H1 (cell line): ENCODE data around the gene CACNG5. TPM values are rescaled to one million over a fixed set of nuclear protein-coding genes. Genes with fewer than 3 reads are reported as not detected.

Experiments
- CTCF ChIA-PET: fragments of 300-600 bp; sonication (Branson Sonifier 250); formaldehyde crosslinking; loops from one replicate; lab custom pipeline; 2021; ENCODE audit not compliant: partially characterized antibody; lab: Charles Lee
- POLR2A ChIA-PET: fragments of 300-600 bp; sonication (Branson Sonifier 250); formaldehyde crosslinking; loops from one replicate; lab custom pipeline; 2021; ENCODE audit warnings: inconsistent platforms; ENCODE audit not compliant: partially characterized antibody; lab: Charles Lee
- DNase-seq, 2 experiments: peaks; one replicate each; pipeline versions ENCODE4 v3.0.0 to v3.0.0-alpha.2; 2010 to 2022; ENCODE audit warnings: low spot score in 2 of 2, low read depth in 1 of 2, mixed read lengths in 1 of 2
- FAIRE-seq: peaks from 2 replicates; lab custom pipeline; 2011; peaks lifted over from hg19 to GRCh38; lab: Jason Lieb, UNC
- H2AFZ ChIP-seq: 2 replicates; pipeline ENCODE4 v1.8.1; 2012; ENCODE audit warnings: low read length, inconsistent platforms
- H2AK5ac ChIP-seq: 2 replicates; pipeline ENCODE4 v1.6.1; 2013; ENCODE audit warnings: low read depth, low read length
- H2BK120ac ChIP-seq: replicated peaks from 2 replicates; pipeline ENCODE3; 2013; ENCODE audit warnings: low read depth, low read length, inconsistent platforms
- H2BK12ac ChIP-seq: 2 replicates; pipeline ENCODE4 v1.6.1; 2013; ENCODE audit warnings: low read depth, low read length
- H2BK15ac ChIP-seq: 2 replicates; pipeline ENCODE4 v1.6.1; 2013; ENCODE audit warnings: low read length
- H2BK20ac ChIP-seq: 2 replicates; pipeline ENCODE4 v1.6.1; 2013; ENCODE audit warnings: low read length
- H2BK5ac ChIP-seq: 2 replicates; pipeline ENCODE4 v1.6.1; 2013; ENCODE audit warnings: low read depth, low read length
- H3K14ac ChIP-seq: 2 replicates; pipeline ENCODE4 v1.6.1; 2013; ENCODE audit warnings: inconsistent platforms; ENCODE audit not compliant: insufficient read length
- H3K18ac ChIP-seq: 2 replicates; pipeline ENCODE4 v1.6.1; 2013; ENCODE audit warnings: low read length; ENCODE audit errors: extremely low read depth
- H3K23ac ChIP-seq: 2 replicates; pipeline ENCODE4 v1.6.1; 2013; ENCODE audit warnings: inconsistent platforms; ENCODE audit not compliant: insufficient read length
- H3K23me2 ChIP-seq: 2 replicates; pipeline ENCODE4 v1.6.1; 2013; ENCODE audit warnings: low read depth, low read length
- H3K27ac ChIP-seq: 2 replicates; pipeline ENCODE4 v1.6.1; 2011; ENCODE audit warnings: low read depth, low read length, inconsistent platforms
- H3K27me3 ChIP-seq, 4 experiments: replicated peaks in 1 of 4; 1 replicate in 1 of 4; 2 replicates in 3 of 4; pipeline versions ENCODE4 v1.6.1 to v1.8.1; 2011 to 2013; ENCODE audit warnings: low read length in 3 of 4, mild to moderate bottlenecking in 3 of 4, inconsistent platforms in 2 of 4, mixed read lengths in 2 of 4, moderate library complexity in 1 of 4; ENCODE audit not compliant: control insufficient read depth in 3 of 4, insufficient read depth in 3 of 4; ENCODE audit errors: extremely low read depth in 1 of 4
- H3K36me3 ChIP-seq, 4 experiments: 2 replicates each; pipeline versions ENCODE4 v1.6.1 to v1.8.1; 2011 to 2013; ENCODE audit warnings: mild to moderate bottlenecking in 4 of 4, low read length in 3 of 4, moderate library complexity in 2 of 4, control low read depth in 1 of 4, inconsistent platforms in 1 of 4; ENCODE audit not compliant: insufficient read depth in 4 of 4, control insufficient read depth in 2 of 4
- H3K4ac ChIP-seq: replicated peaks from 2 replicates; pipeline ENCODE3; 2013; ENCODE audit warnings: low read length, low read depth, mixed read lengths, inconsistent platforms; ENCODE audit not compliant: insufficient read length
- H3K4me1 ChIP-seq, 4 experiments: replicated peaks in 1 of 4; 1 replicate in 1 of 4; 2 replicates in 3 of 4; pipeline versions ENCODE4 v1.6.1 to v1.8.1; 2011 to 2013; ENCODE audit warnings: low read length in 3 of 4, inconsistent platforms in 2 of 4, mixed read lengths in 1 of 4; ENCODE audit not compliant: insufficient read depth in 4 of 4, control insufficient read depth in 3 of 4
- H3K4me2 ChIP-seq, 2 experiments: 2 replicates each; pipeline versions ENCODE4 v1.6.1 to v1.8.1; 2011 to 2013; ENCODE audit warnings: low read depth in 2 of 2, low read length in 2 of 2, control low read depth in 1 of 2, inconsistent platforms in 1 of 2, mild to moderate bottlenecking in 1 of 2; ENCODE audit not compliant: insufficient read depth in 1 of 2
- H3K4me3 ChIP-seq, 4 experiments: fragments of 200-600, 300-600 bp in 1 of 4; sonication (generic), shearing (Covaris generic), sonication (Bioruptor Twin) in 1 of 4; 2 replicates each; pipeline versions ENCODE4 v1.5.1 to v1.8.1; 2011 to 2016; ENCODE audit warnings: low read length in 4 of 4, low read depth in 3 of 4, control low read depth in 2 of 4, inconsistent platforms in 2 of 4, mild to moderate bottlenecking in 2 of 4, mixed read lengths in 1 of 4, moderate library complexity in 1 of 4; ENCODE audit not compliant: insufficient read depth in 2 of 4; ENCODE audit errors: extremely low read depth in 1 of 4
- H3K56ac ChIP-seq: replicated peaks from 2 replicates; pipeline ENCODE3; 2013; ENCODE audit warnings: low read depth, mild to moderate bottlenecking, mixed read lengths, low read length, inconsistent platforms; ENCODE audit not compliant: insufficient read length
- H3K79me1 ChIP-seq: 2 replicates; pipeline ENCODE4 v1.6.1; 2013; ENCODE audit warnings: low read depth, low read length, control low read depth
- H3K79me2 ChIP-seq, 2 experiments: 2 replicates each; pipeline versions ENCODE4 v1.6.1 to v1.8.1; 2012 to 2013; ENCODE audit warnings: low read length in 2 of 2, mild to moderate bottlenecking in 2 of 2, inconsistent platforms in 1 of 2; ENCODE audit not compliant: insufficient read depth in 2 of 2, control insufficient read depth in 1 of 2
- H3K9ac ChIP-seq, 4 experiments: replicated peaks in 1 of 4; 1 replicate in 1 of 4; 2 replicates in 3 of 4; pipeline versions ENCODE4 v1.6.1 to v1.8.1; 2011 to 2013; ENCODE audit warnings: low read depth in 3 of 4, low read length in 3 of 4, control low read depth in 2 of 4, mild to moderate bottlenecking in 2 of 4, moderate library complexity in 2 of 4, inconsistent platforms in 1 of 4; ENCODE audit errors: extremely low read depth in 1 of 4
- H3K9me3 ChIP-seq, 2 experiments: 2 replicates each; pipeline versions ENCODE4 v1.6.1 to v1.8.1; 2012 to 2013; ENCODE audit warnings: mild to moderate bottlenecking in 2 of 2, moderate library complexity in 2 of 2, control low read depth in 1 of 2, inconsistent platforms in 1 of 2, low read depth in 1 of 2, low read length in 1 of 2, mixed read lengths in 1 of 2; ENCODE audit not compliant: insufficient read depth in 2 of 2
- H4K20me1 ChIP-seq, 2 experiments: replicated peaks in 1 of 2; 2 replicates each; pipeline versions ENCODE3 to v1.8.1; 2011 to 2013; ENCODE audit warnings: inconsistent platforms in 2 of 2, low read length in 2 of 2, mild to moderate bottlenecking in 1 of 2; ENCODE audit not compliant: insufficient read depth in 2 of 2, control insufficient read depth in 1 of 2
- H4K5ac ChIP-seq: 2 replicates; pipeline ENCODE4 v1.6.1; 2013; ENCODE audit warnings: low read length, low read depth, mixed read lengths, inconsistent platforms; ENCODE audit not compliant: insufficient read length
- H4K8ac ChIP-seq: 2 replicates; pipeline ENCODE4 v1.8.0; 2013; ENCODE audit warnings: mild to moderate bottlenecking, moderate library complexity, low read length, inconsistent platforms; ENCODE audit not compliant: insufficient read depth; ENCODE audit errors: extremely low read depth
- H4K91ac ChIP-seq: replicated peaks from 2 replicates; pipeline ENCODE3; 2013; ENCODE audit warnings: low read length, mixed read lengths, inconsistent platforms; ENCODE audit not compliant: insufficient read length
- ATF2 ChIP-seq: IDR thresholded peaks from 2 replicates; pipeline ENCODE4 v1.6.1; 2012; ENCODE audit warnings: low read length, inconsistent platforms
- CEBPB ChIP-seq: IDR thresholded peaks from 2 replicates; pipeline ENCODE4 v1.6.1; 2012; ENCODE audit warnings: low read depth, low read length
- EP300 ChIP-seq, 2 experiments: IDR thresholded peaks; 1 replicate in 1 of 2; 2 replicates in 1 of 2; pipeline ENCODE4 v1.6.1; 2011 to 2012; ENCODE audit warnings: low read depth in 2 of 2, low read length in 2 of 2, mild to moderate bottlenecking in 2 of 2, borderline replicate concordance in 1 of 2, inconsistent platforms in 1 of 2, moderate library complexity in 1 of 2
- POLR2AphosphoS5 ChIP-seq: IDR thresholded peaks from 2 replicates; pipeline ENCODE4 v1.6.1; 2011; ENCODE audit warnings: low read depth, low read length
- POU5F1 ChIP-seq: IDR thresholded peaks from 2 replicates; pipeline ENCODE4 v1.6.1; 2011; ENCODE audit warnings: low read depth, mild to moderate bottlenecking, low read length, moderate library complexity
- RAD21 ChIP-seq, 2 experiments: IDR thresholded peaks in 1 of 2; conservative IDR thresholded peaks in 1 of 2; 2 replicates each; pipeline ENCODE4 v1.6.1; 2011; ENCODE audit warnings: low read depth in 2 of 2, low read length in 2 of 2, improper control_type of control experiment in 1 of 2, inconsistent platforms in 1 of 2, mild to moderate bottlenecking in 1 of 2, moderate library complexity in 1 of 2
- SP4 ChIP-seq: IDR thresholded peaks from 2 replicates; pipeline ENCODE4 v1.6.1; 2012; ENCODE audit warnings: low read length, inconsistent platforms
- TAF7 ChIP-seq: optimal IDR thresholded peaks from 2 replicates; pipeline ENCODE3; 2011; ENCODE audit warnings: low read depth, mild to moderate bottlenecking, inconsistent platforms, low read length, moderate library complexity, borderline replicate concordance
- WGBS, 2 experiments: shearing (Covaris generic) in 1 of 2; methylation state at CpG; one replicate each; pipeline versions ENCODE4 v1.1.6 to v1.1.7; 2013 to 2015; ENCODE audit warnings: low lambda C conversion rate in 2 of 2, mixed read lengths in 2 of 2, inconsistent platforms in 1 of 2, low coverage in 1 of 2, missing lambda C conversion rate in 1 of 2; ENCODE audit not compliant: insufficient replicate concordance in 2 of 2, insufficient coverage in 1 of 2, insufficient read length in 1 of 2; ENCODE audit errors: extremely low coverage in 1 of 2, missing lambda C conversion rate in 1 of 2; 5-methylcytosine and 5-hydroxymethylcytosine counted together
- polyA plus RNA-seq, 7 experiments: library from polyadenylated mRNA; depleted of rRNA in 3 of 7; stranded (reverse) in 5 of 7; unstranded in 2 of 7; fragments of >200 nt in 5 of 7; fragments of 200-250 nt in 2 of 7; gene quantifications; 1 replicate in 5 of 7; 2 replicates in 1 of 7; 4 replicates in 1 of 7; pipeline versions ENCODE4 v1.2.1 to v1.2.3, GENCODE V29; 2011 to 2013; ENCODE audit warnings: missing spikeins in 2 of 7, mixed read lengths in 2 of 7
- total RNA-seq: library from RNA; stranded (reverse); fragmentation: NEBNext Ultra II Directional; extraction: Animal tissue kit (Norgen Biotek cat#: 25700); gene quantifications from 2 replicates; pipeline ENCODE4 v1.2.1, GENCODE V29; 2021

CACNG5 gene
- total and polyA plus RNA-seq, 2 of the 8 experiments (the other 6 are each of a cell fraction or from before 2014, with no cell fraction given) = 2.2 to 3.1 TPM

- Histone ChIP-seq H3K4ac (no peak overlapping the region), H3K36me3 (no peaks in the 10 kb centered on the region), H2AFZ (no peak overlapping the region), H2AK5ac (no peak overlapping the region), H3K79me2 (no peaks in the 10 kb centered on the region), H3K4me3 (no peak overlapping the region), H4K91ac (no peak overlapping the region), H3K56ac (no peak overlapping the region), H3K14ac (no peak overlapping the region), H4K5ac (no peak overlapping the region), H3K9me3 (no peaks in the 10 kb centered on the region), H4K8ac (no peak overlapping the region), H3K23me2 (peaks cover 5% of the 10 kb centered on the region; the same call in 1 of the 2 replicates), H2BK20ac (no peak overlapping the region; the same call in 1 of the 2 replicates), H2BK15ac (0 out of 2 replicates have a peak overlapping the region, but pooled peaks have one; percentile 36), H2BK5ac (no peak overlapping the region), H3K4me2 (no peak overlapping the region), H3K4me1 (peaks cover 2 to 20% (median 9%) of the 10 kb centered on the region in 4 experiments), H3K18ac (no peak overlapping the region), H3K9ac (no peak overlapping the region), H2BK12ac (0 out of 2 replicates have a peak overlapping the region, but pooled peaks have one; percentile 11), H3K27ac (no peak overlapping the region), H2BK120ac (no peak overlapping the region), H4K20me1 (no peaks in the 10 kb centered on the region), H3K79me1 (no peaks in the 10 kb centered on the region), H3K23ac (no peak overlapping the region), H3K27me3 (peaks cover 0 to 12% (median 8%) of the 10 kb centered on the region in 4 experiments; a peak in 5 of 7 replicates)
- FAIRE-seq (no peak), DNase-seq (no peak)
- ChIA-PET CTCF (interaction anchor here (0.6 to 2.0 kb wide), 8 partner anchors 18 to 144 kb away, joined by 3 to 7 read pairs (median 4); no protein-coding TSS in a partner anchor), POLR2A (interaction anchor here (0.7 kb wide), 1 partner anchor 16 kb away, joined by 3 read pairs; no protein-coding TSS in a partner anchor)
- TF ChIP-seq POLR2AphosphoS5 (no peak), POU5F1 (no peak), EP300 (IDR thresholded peaks at IDR 0.05; ENCODE audit: borderline replicate concordance in 1 of 2, low read depth in 2 of 2, low read length in 2 of 2) (no peak), TAF7 (no peak), RAD21 (IDR thresholded peaks at IDR 0.05 in 1 of 2, conservative IDR thresholded peaks at IDR 0.05 in 1 of 2; ENCODE audit: low read depth in 2 of 2, low read length in 2 of 2) (no peak), ATF2 (no peak), SP4 (no peak), CEBPB (no peak)
- 91% methylated on average over 14 of the region's 14 CpGs; no CpG with 5 or more reads in 1 of the 2 experiments for WGBS, 2 experiments
These were observed 3.3 kb upstream of the CACNG5 start for GRCh38 chr17:66831383-66832210.
